Left forelimb (tissue), 1 donor: ENCODE data around the gene MAP4K2.

Experiments
- DNase-seq: peaks from one replicate; pipeline ENCODE4 v3.0.0-alpha.2; 2018; ENCODE audit warnings: low spot score

The MAP4K2 gene

DNA sequence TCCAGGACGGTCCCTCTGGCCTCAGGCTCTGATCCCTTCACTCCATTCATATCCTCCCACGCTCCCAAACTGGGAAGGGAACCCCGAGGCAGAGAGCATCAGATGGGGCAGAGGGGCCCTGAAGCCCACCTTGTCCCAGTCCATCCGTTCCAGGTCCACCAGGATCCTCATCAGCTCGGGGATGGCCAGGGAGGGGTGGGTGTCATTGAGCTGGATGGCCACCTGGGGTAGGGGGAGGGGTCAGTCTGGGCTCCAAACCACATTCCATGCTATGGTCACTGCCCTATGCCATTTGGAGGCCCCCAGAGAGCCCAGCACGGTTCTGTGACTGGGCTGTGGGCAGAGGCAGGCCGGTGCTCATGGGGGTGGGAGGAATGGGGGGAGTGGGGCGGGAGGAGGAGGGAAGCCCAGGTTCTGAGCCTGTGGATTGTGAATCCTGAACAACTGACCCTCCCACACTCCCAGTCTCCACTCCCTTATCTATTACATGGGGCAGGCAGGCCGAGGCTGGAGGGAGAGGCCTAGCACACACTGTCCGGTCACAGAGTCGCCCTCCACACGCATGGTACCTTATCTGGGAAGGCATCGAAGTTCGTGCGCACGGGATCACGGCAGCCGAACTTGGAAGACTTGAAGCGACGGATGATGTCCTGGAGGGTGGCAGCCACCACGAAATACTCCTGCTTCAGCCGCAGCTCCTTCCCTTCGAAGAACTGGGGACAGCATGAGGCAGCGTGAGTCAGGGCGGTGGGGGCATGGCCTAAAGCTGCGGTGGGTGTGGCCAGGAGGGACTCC is 48.7 kb downstream of the MAP4K2 start:
- DNase-seq = peak; percentile 58

DNA sequence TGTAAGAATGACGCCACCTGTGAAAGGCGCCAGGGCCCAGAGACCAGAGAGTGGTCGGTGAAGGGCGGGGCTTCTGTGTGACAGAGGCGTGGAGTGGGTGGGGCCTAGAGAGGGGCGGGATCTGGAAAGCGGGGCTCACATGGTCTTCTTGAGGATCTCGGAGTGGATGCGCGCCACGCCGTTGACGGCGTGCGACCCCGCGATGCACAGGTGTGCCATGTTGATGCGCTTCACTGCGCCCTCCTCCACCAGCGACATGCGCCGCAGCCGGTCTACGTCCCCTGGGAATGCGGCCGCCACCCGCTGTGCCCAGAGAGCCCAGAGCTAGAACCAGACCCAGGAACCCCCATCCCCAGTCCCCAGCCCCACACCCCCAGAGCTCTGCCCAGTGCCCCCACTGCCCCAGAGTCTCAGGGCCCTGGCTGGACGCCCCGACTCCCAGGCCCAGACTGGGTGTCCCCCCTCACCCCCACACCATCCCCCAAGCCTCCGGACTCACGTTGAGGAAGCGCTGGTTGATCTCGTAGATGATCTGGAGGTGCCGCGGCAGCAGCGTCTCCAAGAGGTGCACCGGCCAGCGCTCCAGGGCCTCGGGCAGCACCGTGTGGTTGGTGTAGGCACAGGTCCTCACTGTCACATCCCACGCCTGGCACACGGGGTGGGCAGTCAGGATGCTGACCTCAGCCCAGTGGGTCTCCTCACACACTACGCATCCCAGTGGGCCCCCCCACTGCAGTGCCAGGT is 49.5 kb downstream of the MAP4K2 start:
- peak; percentile 56 for DNase-seq

DNA sequence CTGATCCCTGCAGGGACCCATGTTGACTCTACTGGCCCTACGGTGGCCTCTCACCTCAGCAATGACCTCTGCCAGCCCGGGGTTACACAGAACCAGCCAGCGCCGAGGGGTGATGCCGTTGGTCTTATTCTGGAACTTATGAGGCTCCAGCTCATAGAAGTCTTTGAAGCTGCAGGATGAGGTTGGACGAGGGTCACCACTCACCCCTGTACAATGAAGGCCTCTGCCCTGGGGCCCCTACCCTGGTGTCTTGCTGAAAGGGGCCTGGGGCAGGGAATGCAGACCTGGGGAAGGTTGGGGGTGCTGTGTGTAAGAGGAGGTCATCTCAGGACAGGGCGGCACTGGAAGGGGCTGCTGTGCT is 50.0 kb downstream of the MAP4K2 start:
- no peak for DNase-seq

DNA sequence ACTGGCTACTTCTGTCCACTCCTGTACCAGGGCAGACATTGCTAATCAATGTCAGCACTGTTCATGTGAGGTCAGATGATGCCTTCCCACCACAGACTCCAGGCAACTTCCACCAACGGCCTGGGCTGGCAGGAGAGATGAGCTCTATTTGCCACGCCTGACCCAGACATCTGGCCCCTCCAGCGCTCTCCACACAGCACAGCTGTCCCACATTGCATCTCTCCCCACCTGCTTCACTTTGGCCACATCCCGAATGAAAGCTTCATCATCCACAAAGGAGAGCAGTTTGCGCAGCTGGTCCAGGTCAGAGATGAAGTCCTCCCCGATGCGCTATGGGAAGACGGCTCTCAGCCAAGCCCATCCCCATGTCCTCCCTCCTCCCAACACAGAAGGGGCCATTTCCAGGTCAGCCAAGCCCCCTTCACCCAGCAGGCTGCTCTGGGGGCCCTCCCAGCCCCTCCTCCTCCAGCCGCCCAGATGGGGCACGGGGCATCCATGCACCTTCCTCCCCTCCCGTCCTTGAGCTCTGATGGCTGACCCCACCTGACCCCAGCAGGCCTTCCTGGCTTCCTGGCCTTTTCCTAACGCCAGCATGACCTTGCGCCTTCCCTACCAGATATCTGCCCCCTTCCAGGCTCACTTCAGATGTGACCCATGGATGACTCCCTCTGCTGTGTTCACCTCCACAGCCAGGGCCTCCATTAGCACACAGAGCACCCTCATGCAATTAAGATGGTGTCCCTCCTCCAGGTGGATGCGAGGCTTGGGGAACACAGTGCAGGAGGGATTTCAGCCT is 50.6 kb downstream of the MAP4K2 start:
- peak; percentile 60 for DNase-seq

DNA sequence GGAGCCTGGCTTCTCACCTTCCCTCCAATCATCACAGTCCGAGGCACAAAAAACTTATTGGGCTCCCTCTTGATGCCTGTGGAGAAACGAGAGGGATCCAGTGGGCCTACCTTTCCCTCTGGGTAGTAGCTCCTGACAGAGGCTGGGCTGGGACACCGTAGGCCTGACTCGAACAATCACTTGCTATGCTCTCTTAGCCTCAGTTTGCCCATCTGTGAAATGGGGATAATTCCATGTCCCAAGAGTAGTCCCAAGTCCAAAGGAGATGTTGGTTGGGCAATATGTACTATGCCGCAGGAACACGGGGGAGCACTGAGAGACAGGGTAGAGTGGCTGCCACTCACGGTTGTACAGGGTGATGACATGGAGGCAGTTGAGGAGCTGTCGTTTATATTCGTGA is 51.4 kb downstream of the MAP4K2 start:
- DNase-seq = no peak

DNA sequence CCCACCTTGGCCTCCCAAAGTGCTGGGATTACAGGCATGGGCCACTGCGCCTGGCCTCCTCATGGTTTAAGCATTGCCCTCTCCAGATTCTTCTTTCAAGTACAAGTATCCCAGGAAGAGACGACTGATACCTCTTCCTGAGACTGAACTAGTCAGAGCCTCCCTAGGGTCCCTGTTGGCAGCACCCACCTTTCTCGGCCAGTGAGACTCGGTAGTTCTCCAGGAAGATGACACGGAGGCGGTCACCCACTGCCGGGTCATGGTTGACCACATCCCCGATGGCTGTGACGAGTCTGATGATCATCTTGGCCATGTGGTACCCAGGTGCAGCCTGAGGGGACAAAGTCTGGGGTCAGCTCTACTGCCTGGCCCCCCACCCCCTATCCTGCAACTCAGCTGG is 51.9 kb downstream of the MAP4K2 start:
- peak; percentile 58 for DNase-seq

DNA sequence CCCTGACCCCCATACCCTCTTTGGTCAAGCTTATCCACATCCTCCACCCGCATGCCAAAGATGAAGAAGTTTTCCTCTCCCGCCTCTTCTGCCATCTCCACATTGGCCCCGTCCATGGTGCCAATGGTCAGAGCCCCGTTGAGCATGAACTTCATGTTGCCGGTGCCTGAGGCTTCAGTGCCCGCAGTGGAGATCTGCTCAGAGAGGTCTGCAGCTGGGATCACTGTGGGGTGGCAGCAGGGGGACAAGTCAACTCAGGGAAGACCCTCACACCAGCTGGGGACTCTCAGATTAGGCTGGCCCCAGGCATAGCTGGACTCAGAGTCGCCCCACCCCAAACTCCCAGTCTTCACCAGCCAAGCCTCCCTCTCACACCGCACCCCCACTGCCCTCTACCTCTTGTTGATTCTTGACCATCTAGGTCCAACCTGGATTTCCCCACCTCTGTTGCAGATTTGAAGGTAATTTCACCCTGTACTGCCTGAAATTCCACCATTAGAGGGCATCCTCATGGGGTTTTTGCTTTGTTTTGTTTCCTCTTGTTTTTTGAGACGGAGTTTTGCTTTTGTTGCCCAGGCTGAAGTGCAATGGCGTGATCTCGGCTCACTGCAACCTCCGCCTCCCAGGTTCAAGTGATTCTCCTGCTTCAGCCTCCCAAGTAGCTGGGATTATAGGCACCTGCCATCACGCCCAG is 52.5 kb downstream of the MAP4K2 start:
- DNase-seq = no peak

DNA sequence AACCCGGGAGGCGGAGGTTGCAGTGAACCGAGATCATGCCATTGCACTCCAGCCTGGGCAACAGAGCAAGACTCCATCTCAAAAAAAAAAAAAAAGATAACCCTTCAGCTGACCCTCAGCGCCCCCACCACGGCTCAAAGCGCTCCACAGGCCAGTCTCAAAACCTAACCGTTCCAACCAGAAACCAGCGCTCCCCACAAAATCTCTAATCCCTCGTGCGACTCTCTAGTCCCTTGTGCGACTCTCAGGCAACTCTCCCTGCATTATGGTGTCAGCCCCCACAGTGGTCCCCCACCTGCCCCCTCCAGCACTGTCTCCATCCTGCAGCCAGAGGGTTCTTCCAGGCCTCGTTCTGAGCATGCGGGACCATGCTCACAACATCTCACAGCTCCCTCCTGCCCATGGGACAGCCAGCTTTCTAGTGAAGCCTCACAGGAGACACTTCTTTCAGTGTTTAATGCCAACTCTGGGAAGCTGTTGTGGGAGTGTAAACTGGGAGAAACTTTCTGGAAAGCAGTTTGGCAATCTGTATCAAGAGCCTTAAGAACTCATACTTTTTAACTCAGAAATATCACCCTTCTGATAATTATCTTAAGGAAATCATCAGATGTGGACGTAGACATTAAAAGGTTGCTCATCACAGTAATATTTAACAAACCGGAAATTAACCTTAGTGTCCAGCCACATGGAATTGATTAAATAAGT is 54.9 kb downstream of the MAP4K2 start:
- DNase-seq = no peak

DNA sequence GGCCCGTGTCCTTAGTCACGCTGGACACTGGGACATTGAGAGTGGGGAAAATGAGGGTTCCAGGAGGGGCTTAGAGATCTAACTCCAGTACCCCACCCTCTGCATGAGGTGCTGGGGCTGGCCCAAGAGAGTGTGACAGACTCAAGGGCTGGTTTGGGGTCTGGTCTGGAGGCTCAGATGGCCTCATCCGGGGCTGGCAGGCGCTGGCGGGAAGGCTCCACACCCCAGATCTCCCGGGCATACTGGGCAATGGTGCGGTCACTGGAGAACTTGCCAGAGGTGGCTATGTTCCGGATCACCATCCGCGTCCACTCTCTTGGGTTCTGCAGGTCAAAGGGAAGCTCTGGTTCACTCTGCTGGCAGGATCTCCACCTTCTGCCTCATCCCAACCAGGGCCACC is 56.5 kb downstream of the MAP4K2 start:
- no peak for DNase-seq

DNA sequence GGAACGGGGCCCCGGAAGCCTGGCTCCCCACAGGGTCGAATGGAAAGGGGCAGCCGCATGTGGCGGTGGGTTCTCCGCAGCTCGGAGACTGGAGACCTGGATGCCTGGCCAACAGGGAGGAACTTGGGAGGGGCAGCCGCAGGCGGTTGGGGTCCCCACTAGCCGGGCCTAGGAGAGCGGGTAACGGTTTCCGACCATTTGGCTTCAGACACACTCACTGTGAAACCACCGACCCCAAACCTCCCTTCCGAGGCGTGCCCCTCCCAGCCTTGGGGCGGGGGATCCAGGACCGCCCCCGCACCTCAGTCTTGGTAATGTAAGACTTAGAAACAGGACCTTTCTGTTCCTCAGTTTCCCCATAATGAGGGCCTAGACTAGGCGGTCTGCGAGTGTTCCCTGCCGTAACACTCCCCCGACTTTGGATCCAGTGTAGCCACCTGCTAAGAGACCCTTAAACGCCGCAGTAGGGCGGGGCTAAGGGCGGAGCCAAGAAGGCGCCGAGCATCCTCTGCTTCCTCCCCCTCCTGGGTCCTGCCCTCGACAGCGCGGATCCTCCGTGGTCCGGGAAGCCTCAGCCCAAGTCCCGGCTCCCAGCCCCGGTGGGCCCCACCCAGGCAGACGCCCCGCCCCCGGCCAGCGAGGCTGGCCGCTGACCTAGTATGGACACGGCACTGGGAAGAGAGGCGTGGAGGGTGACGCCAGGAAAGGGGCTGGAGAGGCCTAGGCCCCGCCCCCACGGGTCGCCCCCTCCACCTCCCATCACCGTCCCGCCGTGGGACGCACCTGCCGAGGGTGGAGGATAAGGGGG is 57.3 kb downstream of the MAP4K2 start:
- peak; percentile 77 for DNase-seq

DNA sequence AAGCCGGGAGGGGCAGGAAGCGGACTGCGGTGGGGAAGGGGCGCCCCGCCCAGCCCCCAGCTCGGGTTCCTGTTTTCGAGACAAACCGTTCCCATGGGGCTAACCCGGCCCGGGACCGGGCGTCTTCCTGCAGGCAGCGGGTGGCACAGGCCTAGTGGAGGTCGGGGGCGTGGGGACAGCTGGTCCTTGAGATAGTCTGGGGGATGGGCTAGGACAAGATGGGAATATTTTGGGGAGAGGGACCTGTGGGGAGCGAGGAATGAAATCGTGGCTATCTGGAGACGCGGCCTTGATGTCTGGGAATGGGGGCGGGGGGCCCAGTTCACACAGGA is 57.9 kb downstream of the MAP4K2 start:
- DNase-seq = no peak

DNA sequence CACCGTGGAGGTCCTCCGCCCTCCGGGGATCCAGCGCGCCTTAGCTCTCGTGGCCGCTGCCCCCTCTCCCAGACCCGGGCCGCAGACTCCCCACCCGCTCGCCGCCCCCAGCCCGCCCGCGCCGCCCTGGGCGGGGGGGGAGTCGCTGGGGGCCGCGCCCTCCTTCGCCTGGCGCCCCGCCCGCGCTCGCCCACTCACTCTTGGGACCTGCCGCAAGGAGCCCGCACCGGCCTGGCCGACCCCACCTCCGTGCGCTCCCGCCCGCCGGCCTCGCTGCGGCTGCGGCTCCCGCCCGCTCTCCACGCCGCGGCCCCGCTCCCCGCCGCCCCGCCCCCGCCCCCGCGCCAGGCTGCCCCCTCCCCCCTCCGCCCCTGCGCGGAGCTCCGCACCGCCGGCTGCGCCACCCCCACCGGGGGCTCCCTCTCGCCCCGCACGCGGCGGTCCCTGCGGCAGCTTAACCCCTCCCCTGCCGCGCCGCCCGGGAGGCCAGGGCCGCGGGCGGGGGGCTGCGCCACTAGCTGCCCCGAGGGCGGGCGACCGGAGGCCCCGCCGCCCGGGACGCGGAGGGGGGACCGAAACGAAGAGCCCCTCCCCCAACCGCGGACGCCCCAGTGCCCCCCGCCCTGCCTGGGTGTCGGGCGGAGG is 58.3 kb downstream of the MAP4K2 start:
- DNase-seq = no peak

DNA sequence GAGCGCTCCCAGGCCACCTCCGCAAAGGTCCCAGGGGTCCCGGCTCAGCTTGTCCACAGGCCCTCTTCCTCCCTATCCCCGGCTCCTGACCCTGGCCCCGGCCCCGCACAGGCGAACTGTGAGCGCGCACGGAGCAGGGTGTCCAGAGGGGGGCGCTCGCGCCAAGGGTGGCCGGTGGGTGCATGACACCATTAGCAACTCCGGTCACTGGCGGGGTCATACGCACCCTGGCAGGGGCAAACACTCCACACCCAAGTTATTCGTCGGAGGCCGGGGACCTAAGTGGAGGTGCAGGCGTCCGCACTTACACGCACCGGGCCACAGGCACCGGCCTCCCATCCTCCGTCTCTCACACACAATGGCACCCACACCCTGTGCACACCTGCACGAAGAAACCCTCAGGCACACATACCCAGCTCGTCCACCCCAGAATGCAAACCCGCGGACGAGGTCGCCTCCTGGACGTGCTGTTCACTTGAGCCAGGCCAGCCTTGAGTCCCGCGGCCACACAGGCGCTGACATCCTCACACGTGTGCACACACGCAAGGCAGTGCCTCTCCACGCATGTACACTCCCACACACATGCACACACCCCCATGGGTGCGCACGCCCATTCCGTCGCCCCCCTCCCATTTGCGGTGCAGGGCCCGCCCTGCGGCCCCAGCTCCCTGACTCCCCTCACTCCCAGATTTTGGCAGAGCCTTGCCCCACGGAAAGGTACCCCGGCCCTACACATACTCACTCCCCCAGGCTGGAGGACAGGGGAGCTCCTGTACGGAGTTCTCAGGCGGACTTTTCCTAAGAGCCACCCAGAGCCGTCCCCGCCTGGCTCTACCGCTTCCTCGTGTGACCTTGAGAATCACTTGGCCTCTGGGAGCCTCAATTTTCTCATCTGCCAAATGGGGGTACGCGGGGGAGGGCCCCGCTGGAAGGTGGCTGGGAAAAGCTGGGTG is 59.1 kb downstream of the MAP4K2 start, which contains the start of gene RASGRP2:
Gene RASGRP2, minus strand, starts transcription at position 552 of the 953 bp plus-strand sequence. CDS start 1,276 bp downstream, outside the sequence.
- no peak for DNase-seq

DNA sequence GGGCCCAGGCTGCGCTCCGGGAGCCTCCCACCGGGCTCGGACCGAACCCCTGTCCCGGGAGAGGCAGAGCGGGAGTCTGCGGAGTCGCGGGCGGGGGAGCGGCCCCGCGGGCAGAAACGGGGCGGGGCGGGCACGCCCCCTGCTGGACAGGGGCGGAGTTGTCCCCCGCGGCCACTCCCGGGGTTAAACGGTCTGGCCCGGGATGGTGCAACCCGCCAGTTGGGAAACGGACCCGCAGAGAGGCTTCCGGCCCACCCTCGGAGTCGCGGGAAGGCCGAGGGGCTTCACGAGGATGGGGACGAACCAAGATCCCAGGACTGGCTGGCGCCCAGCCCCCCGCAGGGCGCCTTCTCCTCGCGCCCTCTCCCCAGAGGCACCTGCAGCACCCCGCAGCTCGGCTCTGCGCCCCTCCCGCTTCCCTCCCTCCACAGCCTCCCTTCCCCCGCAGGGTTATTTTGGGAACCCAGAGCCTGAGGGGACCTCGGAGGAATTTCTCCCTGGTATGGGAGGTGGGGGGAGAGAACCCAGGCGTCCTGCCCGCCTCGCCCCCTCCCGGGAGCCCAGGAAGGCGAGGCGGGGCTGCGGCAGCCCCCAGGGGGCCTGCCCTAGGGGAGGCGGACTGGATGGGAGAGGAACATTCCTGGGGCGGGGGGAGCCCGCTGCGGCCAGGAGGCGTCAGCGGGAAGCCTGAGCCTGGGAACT is 60.0 kb downstream of the MAP4K2 start:
- DNase-seq = no peak

DNA sequence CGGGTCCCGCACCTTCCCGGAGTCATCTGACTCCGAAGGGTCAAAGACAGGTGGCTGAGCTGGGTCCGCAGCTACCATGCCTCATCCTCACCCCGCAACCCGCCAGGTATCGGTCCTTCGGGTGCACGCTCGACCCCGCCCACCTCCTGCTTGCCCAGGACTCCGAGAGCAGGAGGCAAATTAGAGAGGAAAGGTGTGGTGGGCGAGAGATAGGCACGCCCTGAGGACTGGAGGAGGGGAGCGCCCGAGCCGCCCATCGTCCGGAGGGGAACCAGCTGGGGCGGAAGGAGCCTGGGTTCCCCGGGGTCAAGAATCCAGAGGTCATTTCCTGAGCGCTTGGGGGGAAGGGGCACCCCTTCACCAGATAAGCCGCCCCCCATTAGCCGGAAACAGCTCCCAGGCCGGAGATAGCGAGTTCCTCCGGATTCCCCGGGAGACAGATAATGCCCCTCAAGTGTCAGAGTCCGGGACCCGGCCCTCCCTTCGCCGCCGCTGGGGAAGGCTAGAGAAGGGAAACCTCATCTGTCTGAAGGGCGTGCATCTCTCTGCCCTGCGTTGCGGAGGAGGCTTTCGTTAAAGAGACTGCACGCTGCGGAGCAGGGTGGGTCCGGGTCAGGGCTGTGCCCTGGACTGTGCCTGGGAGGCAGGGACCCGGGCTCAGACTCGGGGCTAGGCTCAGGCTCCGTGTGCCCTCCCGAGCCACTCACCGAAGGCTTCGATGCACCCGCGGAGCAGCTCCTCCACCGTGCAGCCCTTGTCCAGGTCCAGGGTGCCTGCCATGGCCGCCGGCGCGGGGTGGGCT is 60.7 kb downstream of the MAP4K2 start:
- DNase-seq = no peak

DNA sequence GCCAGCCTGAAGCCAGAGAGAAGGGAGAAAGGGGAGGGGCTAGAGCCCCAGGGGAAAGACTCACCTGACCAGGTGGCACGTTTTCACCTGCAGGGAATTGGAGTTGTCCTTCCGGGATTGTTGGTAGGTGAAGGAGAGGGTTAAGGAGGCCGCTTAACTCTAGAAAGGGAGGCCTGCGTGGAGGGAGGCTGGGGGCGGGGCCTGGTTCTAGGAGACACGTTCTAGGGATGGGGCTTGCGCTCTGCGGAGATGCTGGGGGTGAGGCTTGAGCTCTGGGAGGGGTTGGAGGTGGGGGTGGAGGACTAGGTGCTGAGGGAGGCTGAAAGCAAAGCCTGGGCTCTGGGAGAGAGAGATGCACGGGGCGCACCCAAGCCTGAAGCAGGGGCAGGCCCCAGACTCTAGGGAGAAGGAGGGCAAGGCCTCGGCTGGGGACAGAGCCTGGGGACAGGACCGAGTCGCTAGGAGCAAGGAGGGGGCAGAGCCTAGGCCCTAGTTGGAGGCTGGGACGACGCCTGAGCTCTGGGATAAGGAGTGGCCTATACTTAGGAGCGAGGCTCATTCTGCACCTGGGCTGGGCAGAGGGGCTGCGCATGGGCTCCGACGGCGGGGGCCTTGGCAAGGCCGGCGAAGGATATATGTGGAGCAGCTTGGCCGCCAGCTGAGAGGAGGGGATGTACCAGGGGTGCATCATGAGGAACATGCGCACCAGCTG is 61.5 kb downstream of the MAP4K2 start:
- DNase-seq = no peak

DNA sequence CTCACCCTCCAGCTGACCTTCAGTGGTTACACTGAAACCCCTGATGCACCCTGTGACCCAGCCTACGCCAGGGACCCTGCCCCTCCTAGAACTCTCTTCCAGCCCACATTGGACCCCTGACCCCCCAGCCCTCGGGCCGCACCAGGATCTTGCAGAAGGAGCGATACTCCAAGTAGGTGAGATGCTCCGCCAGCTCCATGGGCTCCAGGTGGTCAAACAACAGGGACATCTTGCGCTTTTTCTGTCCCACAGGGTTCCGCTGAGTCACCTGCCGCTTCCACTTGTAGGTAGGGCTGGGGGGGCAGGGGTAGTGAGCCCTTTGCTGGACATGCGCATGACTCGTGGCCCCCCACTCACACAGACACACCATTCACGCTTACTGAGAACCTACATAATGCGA is 63.1 kb downstream of the MAP4K2 start:
- DNase-seq = no peak
